K562 (cell line): ENCODE measurements around the gene ZMYND8. TPM values are rescaled to one million over a fixed set of nuclear protein-coding genes. Genes with fewer than 3 reads are reported as not detected.

Source experiments
- BDP1 ChIP-seq: IDR thresholded peaks from 3 replicates; pipeline ENCODE4 v1.6.1; 2011; ENCODE audit not compliant: insufficient read length, insufficient read depth
- DPF2 ChIP-seq: fragments of 450-650 bp; IDR thresholded peaks from 2 replicates; pipeline ENCODE4 v1.6.1; 2016
- EGR1 ChIP-seq: fragments of 450-650 bp; conservative IDR thresholded peaks from 2 replicates; pipeline ENCODE4 v1.6.1; 2017; ENCODE audit warnings: mild to moderate bottlenecking
- FOXA3 ChIP-seq, 2 experiments: fragments of 450-650 bp in 1 of 2; sonication (generic) in 1 of 2; formaldehyde crosslinking; IDR thresholded peaks in 1 of 2; conservative IDR thresholded peaks in 1 of 2; 2 replicates each; pipeline versions ENCODE4 v1.4.0 to v1.8.0; 2020 to 2022; ENCODE audit warnings: mild to moderate bottlenecking in 2 of 2, missing genetic modification reagents in 1 of 2
- JUND ChIP-seq, 2 experiments: IDR thresholded peaks; 2 replicates in 1 of 2; 3 replicates in 1 of 2; pipeline ENCODE4 v1.6.1; 2011; ENCODE audit warnings: borderline replicate concordance in 2 of 2, low read depth in 2 of 2, low read length in 2 of 2, improper control_type of control experiment in 1 of 2, missing biosample characterization in 1 of 2, missing genetic modification characterization in 1 of 2, missing genetic modification reagents in 1 of 2
- KHSRP ChIP-seq: fragments of 450-650 bp; IDR thresholded peaks from 2 replicates; pipeline ENCODE4 v1.6.1; 2017
- NCOA1 ChIP-seq: fragments of 450-650 bp; IDR thresholded peaks from 2 replicates; pipeline ENCODE4 v1.6.1; 2016; ENCODE audit warnings: low read depth
- NFE2 ChIP-seq: IDR thresholded peaks from 2 replicates; pipeline ENCODE4 v1.6.1; 2014; ENCODE audit warnings: antibody characterized with exemption, low read depth
- RBBP5 ChIP-seq: fragments of 200-600 bp; sonication (generic); IDR thresholded peaks from 2 replicates; pipeline ENCODE4 v1.6.1; 2012; ENCODE audit warnings: borderline replicate concordance, mild to moderate bottlenecking, low read length, control low read depth, inconsistent platforms; ENCODE audit not compliant: insufficient read depth, poor library complexity, severe bottlenecking
- STAT5B ChIP-seq: fragments of 250-450 bp; sonication (Bioruptor Pico); IDR thresholded peaks from 2 replicates; pipeline ENCODE4 v1.8.0; 2021; ENCODE audit warnings: mild to moderate bottlenecking, inconsistent platforms
- ZNF121 ChIP-seq: sonication (generic); formaldehyde crosslinking; conservative IDR thresholded peaks from 2 replicates; pipeline ENCODE4 v1.8.0; 2022; ENCODE audit warnings: missing genetic modification reagents
- ZNF696 ChIP-seq: fragments of 250-450 bp; sonication (Bioruptor Pico); conservative IDR thresholded peaks from 2 replicates; pipeline ENCODE4 v1.4.0; 2020; ENCODE audit warnings: mild to moderate bottlenecking, moderate library complexity
- ZNF785 ChIP-seq: fragments of 250-450 bp; sonication (Bioruptor Pico); IDR thresholded peaks from 2 replicates; pipeline ENCODE4 v1.4.0; 2020; ENCODE audit warnings: mild to moderate bottlenecking
- polyA plus RNA-seq, 8 experiments: library from polyadenylated mRNA; depleted of rRNA in 4 of 8; stranded (reverse) in 5 of 8; unstranded in 3 of 8; fragments of >200 nt; fragmentation: Nextera tagmentation in 2 of 8; fragmentation: Illumina TruSeq in 1 of 8; extraction: Ambion mirVana in 2 of 8; extraction: Trizol in 1 of 8; gene quantifications; 2 replicates each; pipeline versions ENCODE4 v1.2.1 to v1.2.3, GENCODE V29; 2011 to 2014; ENCODE audit warnings: inconsistent platforms in 1 of 8, missing spikeins in 1 of 8
- total RNA-seq, 7 experiments: library from RNA; depleted of rRNA in 6 of 7; stranded (reverse); fragments of >200 nt in 6 of 7; fragmentation: Illumina TruSeq in 2 of 7; extraction: Trizol in 2 of 7; gene quantifications; 2 replicates each; pipeline versions ENCODE4 v1.2.1 to v1.2.3, GENCODE V29; 2011 to 2021; ENCODE audit warnings: low replicate concordance in 1 of 7
- TF ChIP-seq, protein P1 (sequence below), 2 experiments: fragments of 450-650 bp in 1 of 2; sonication (generic) in 1 of 2; formaldehyde crosslinking in 1 of 2; IDR thresholded peaks; 2 replicates each; pipeline versions ENCODE4 v1.7.1 to v1.9.0; 2016 to 2022; ENCODE audit warnings: inconsistent platforms in 1 of 2, mild to moderate bottlenecking in 1 of 2, missing genetic modification reagents in 1 of 2
- TF ChIP-seq, protein P2 (sequence below): fragments of 450-650 bp; formaldehyde crosslinking; conservative IDR thresholded peaks from 2 replicates; pipeline ENCODE4 v1.4.0; 2022; ENCODE audit warnings: mild to moderate bottlenecking, missing genetic modification characterization

The ZMYND8 gene
- total and polyA plus RNA-seq, 9 of the 15 experiments (the other 6 are each of a cell fraction or from before 2014, with no cell fraction given) = 31.8 to 148 (median 71.9) TPM

DNA sequence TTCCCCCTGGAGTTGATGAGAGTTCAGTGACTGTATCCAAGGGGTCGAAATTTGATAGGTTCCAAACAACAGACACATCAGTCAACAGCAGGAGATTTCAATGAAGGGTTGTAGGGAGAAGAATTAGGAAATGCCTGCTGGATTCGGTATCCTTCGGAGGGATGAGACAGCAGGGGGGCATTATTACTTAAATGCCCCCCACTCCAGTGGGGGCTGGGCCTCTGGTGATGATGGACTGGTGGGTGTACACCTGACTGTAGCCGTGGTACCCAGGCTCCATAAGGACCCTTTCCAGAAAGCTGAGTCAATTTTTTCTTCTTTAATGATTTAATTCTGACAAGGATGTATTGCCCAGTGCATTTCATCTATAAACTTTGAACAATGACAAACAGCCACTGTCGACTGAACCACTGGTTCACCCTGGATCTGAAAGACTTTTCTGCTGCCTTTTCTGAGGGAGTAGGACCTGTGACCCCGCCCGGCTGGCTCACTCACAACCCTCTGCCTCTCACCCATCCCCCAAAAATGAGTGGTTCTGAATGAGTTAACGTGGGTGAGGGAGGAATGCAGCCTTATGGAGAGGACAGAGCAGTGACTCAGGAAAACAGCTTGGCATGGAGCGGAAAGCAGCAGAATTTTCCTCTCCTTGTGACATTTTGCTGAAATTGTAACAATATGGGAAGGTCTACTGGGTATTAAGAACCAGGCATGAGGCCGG lies 41.0 kb downstream of the ZMYND8 start (continued):
- TF ChIP-seq, protein P1, sequence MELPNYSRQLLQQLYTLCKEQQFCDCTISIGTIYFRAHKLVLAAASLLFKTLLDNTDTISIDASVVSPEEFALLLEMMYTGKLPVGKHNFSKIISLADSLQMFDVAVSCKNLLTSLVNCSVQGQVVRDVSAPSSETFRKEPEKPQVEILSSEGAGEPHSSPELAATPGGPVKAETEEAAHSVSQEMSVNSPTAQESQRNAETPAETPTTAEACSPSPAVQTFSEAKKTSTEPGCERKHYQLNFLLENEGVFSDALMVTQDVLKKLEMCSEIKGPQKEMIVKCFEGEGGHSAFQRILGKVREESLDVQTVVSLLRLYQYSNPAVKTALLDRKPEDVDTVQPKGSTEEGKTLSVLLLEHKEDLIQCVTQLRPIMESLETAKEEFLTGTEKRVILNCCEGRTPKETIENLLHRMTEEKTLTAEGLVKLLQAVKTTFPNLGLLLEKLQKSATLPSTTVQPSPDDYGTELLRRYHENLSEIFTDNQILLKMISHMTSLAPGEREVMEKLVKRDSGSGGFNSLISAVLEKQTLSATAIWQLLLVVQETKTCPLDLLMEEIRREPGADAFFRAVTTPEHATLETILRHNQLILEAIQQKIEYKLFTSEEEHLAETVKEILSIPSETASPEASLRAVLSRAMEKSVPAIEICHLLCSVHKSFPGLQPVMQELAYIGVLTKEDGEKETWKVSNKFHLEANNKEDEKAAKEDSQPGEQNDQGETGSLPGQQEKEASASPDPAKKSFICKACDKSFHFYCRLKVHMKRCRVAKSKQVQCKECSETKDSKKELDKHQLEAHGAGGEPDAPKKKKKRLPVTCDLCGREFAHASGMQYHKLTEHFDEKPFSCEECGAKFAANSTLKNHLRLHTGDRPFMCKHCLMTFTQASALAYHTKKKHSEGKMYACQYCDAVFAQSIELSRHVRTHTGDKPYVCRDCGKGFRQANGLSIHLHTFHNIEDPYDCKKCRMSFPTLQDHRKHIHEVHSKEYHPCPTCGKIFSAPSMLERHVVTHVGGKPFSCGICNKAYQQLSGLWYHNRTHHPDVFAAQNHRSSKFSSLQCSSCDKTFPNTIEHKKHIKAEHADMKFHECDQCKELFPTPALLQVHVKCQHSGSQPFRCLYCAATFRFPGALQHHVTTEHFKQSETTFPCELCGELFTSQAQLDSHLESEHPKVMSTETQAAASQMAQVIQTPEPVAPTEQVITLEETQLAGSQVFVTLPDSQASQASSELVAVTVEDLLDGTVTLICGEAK (IDR thresholded peaks at IDR 0.05) = no peak
- TF ChIP-seq, protein P1 (CRISPR knock-in tag; IDR thresholded peaks at IDR 0.05) = no peak
- TF ChIP-seq DPF2 (peak; percentile 53), BDP1 (no peak), RBBP5 (no peak), JUND (IDR thresholded peaks at IDR 0.05; ENCODE audit: borderline replicate concordance, low read depth, low read length) (peak; percentile 36; the same call in 1 of the 2 replicates), JUND (tag; IDR thresholded peaks at IDR 0.05; ENCODE audit: borderline replicate concordance, low read depth, low read length) (no peak), FOXA3 (CRISPR knock-in tag; conservative IDR thresholded peaks at IDR 0.05 in 1 of 2, IDR thresholded peaks at IDR 0.05 in 1 of 2) (no peak), ZNF696 (CRISPR knock-in tag) (no peak), ZNF121 (CRISPR knock-in tag) (no peak), NCOA1 (no peak), KHSRP (no peak), EGR1 (peak; percentile 82), ZNF785 (no peak), NFE2 (peak; percentile 85), STAT5B (CRISPR knock-in tag) (no peak)
- TF ChIP-seq, protein P2, sequence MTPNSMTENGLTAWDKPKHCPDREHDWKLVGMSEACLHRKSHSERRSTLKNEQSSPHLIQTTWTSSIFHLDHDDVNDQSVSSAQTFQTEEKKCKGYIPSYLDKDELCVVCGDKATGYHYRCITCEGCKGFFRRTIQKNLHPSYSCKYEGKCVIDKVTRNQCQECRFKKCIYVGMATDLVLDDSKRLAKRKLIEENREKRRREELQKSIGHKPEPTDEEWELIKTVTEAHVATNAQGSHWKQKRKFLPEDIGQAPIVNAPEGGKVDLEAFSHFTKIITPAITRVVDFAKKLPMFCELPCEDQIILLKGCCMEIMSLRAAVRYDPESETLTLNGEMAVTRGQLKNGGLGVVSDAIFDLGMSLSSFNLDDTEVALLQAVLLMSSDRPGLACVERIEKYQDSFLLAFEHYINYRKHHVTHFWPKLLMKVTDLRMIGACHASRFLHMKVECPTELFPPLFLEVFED (CRISPR knock-in tag) = no peak
